Measurements from ENCODE around the gene HIVEP2.

- TF ChIP-seq CTCF (IDR thresholded peaks at IDR 0.05; ENCODE audit: insufficient read depth, low read length) (no peak), POLR2AphosphoS5 (IDR thresholded peaks at IDR 0.05; ENCODE audit: low read depth) (no peak), GABPA (IDR thresholded peaks at IDR 0.05; ENCODE audit: low read depth) (no peak), SPI1 (IDR thresholded peaks at IDR 0.05; ENCODE audit: borderline replicate concordance, low read depth) (no peak)
- TF ChIP-seq, protein P1, sequence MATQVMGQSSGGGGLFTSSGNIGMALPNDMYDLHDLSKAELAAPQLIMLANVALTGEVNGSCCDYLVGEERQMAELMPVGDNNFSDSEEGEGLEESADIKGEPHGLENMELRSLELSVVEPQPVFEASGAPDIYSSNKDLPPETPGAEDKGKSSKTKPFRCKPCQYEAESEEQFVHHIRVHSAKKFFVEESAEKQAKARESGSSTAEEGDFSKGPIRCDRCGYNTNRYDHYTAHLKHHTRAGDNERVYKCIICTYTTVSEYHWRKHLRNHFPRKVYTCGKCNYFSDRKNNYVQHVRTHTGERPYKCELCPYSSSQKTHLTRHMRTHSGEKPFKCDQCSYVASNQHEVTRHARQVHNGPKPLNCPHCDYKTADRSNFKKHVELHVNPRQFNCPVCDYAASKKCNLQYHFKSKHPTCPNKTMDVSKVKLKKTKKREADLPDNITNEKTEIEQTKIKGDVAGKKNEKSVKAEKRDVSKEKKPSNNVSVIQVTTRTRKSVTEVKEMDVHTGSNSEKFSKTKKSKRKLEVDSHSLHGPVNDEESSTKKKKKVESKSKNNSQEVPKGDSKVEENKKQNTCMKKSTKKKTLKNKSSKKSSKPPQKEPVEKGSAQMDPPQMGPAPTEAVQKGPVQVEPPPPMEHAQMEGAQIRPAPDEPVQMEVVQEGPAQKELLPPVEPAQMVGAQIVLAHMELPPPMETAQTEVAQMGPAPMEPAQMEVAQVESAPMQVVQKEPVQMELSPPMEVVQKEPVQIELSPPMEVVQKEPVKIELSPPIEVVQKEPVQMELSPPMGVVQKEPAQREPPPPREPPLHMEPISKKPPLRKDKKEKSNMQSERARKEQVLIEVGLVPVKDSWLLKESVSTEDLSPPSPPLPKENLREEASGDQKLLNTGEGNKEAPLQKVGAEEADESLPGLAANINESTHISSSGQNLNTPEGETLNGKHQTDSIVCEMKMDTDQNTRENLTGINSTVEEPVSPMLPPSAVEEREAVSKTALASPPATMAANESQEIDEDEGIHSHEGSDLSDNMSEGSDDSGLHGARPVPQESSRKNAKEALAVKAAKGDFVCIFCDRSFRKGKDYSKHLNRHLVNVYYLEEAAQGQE (IDR thresholded peaks at IDR 0.05; ENCODE audit: insufficient replicate concordance, low read depth) = no peak
Observed at GRCh38 chr6:142809947-142810346, 135.0 kb downstream of the HIVEP2 start.

Data from HL-60 (cell line).